ENCODE data around the gene HOXD8. TPM values are rescaled to one million over a fixed set of nuclear protein-coding genes. Genes with fewer than 3 reads are reported as not detected.

HOXD8 gene
- total and polyA plus RNA-seq, 10 of the 15 experiments (the other 5 are each of a cell fraction or from before 2014, with no cell fraction given): not detected

DNA sequence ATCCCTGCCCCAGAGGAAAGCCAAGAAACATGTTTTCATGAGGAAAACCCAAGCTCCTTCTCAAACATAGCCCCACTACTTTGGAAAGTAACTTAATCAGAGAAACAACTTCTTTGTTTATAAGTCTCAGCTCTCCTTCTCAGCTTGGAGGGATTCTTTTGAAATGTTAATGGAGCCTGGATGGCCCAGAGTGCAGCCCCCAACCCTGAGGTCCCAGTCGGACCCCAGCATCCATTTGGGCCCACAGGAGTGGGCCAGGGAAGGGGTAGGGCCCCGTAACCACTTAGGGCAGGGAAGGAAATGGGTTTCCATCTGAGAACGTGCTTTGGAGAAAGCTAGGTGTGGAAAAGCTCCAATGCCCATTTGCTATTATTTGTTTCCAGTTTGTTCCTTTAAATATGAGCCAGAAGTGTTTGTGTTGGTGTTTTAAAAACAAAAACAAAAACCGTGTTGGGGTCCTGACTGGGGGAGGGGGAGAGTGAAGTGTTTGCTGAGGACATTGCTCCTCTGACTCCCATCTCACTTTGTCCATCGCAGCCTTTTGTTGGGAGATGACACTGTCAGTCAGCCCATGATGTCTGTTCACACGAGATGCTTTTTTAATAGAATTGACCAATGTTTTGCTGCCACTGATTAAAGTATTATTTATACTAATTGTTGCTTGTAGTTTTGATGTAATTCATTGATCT, 26.0 kb downstream of the HOXD8 start:
- 6% methylated on average over 6 of the region's 6 CpGs for WGBS (ENCODE audit: insufficient coverage, insufficient replicate concordance, low lambda C conversion rate, missing lambda C conversion rate)
- Histone ChIP-seq H3K4me3 (no peak overlapping the region), H3K27ac (ENCODE audit: control insufficient read depth, insufficient read depth) (no peak overlapping the region), H3K4me1 (ENCODE audit: control insufficient read depth, insufficient read depth, low read length) (no peaks in the 10 kb centered on the region), H4K20me1 (ENCODE audit: control insufficient read depth, insufficient read depth) (no peaks in the 10 kb centered on the region), H2AFZ (ENCODE audit: control insufficient read depth, low read depth, low read length) (no peak overlapping the region), H3K36me3 (ENCODE audit: control insufficient read depth in 2 of 2, insufficient read depth in 2 of 2, low read length in 1 of 2) (no peaks in the 10 kb centered on the region), H3K27me3 (replicated peaks in 1 of 2; ENCODE audit: control insufficient read depth in 2 of 2, insufficient read depth in 2 of 2, low read length in 1 of 2) (peaks cover 4 to 40% of the 10 kb centered on the region in 2 experiments), H3K79me2 (ENCODE audit: control insufficient read depth, insufficient read depth, low read length) (no peaks in the 10 kb centered on the region), H3K9ac (ENCODE audit: control insufficient read depth, insufficient read depth, low read length) (no peak overlapping the region), H3K9me3 (replicated peaks; ENCODE audit: control insufficient read depth, insufficient read depth, low read length) (no peaks in the 10 kb centered on the region; the same call in 2 of the 3 replicates), H3K4me2 (ENCODE audit: control insufficient read depth, insufficient read depth) (no peak overlapping the region)
- ChIA-PET CTCF (interaction anchor here (0.6 to 2.7 kb wide), 2 partner anchors 300 to 302 kb away, joined by 3 to 7 read pairs; no protein-coding TSS in a partner anchor), POLR2A (no interaction called here), SMC1A (ENCODE audit: uncharacterized antibody, unreplicated experiment) (interaction anchor here (0.8 to 1.3 kb wide), 2 partner anchors 481 to 497 kb away, joined by 3 read pairs; no protein-coding TSS in a partner anchor), RAD21 (ENCODE audit: unreplicated experiment) (interaction anchor here (1.5 kb wide), 1 partner anchor 398 kb away, joined by 3 read pairs; no protein-coding TSS in a partner anchor)
- DNase-seq (ENCODE audit: low read depth, low spot score): no peak
- no peak for FAIRE-seq
- intact Hi-C loops (cut with micrococcal nuclease; ENCODE audit: unreplicated experiment): no loop called here
- TF ChIP-seq HCFC1 (IDR thresholded peaks at IDR 0.05; ENCODE audit: low read length): no peak
- ATAC-seq: no peak
- in situ Hi-C loops (cut with MboI): no loop called here
- no TSS peak for BruUV-seq (replicated peaks)

DNA sequence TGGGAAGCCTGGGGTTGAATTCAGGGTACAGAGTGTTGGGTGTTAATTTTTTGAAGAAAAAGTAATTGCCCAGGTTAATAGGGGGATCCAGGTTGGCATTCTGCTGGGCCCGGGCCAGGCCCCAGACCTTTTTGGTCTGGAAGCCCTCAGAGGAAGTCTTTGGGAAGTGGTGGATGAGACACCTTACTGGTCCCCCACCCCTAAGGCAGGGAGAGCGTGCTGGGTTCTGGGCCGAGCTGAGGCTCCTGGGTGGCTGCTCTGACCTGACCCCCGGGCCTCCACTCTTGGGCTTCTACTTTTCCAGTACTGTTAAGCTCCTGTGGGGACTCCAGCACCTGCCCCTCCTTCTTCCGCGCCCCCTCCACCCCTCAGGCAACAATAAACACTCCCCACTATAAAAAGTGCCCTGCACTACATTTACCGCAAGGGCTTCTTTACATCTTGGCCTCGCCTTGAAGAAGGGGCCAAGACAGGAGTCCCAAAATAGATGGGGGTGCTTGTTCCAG, 26.8 kb downstream of the HOXD8 start:
- ChIA-PET POLR2A (no interaction called here), CTCF (interaction anchor here (2.7 kb wide), 1 partner anchor 299 kb away, joined by 7 read pairs; no protein-coding TSS in a partner anchor), RAD21 (ENCODE audit: unreplicated experiment) (no interaction called here), SMC1A (ENCODE audit: uncharacterized antibody, unreplicated experiment) (no interaction called here)
- Histone ChIP-seq H3K79me2 (ENCODE audit: control insufficient read depth, insufficient read depth, low read length) (no peaks in the 10 kb centered on the region), H3K27ac (ENCODE audit: control insufficient read depth, insufficient read depth) (no peak overlapping the region), H3K9ac (ENCODE audit: control insufficient read depth, insufficient read depth, low read length) (no peak overlapping the region), H3K4me2 (ENCODE audit: control insufficient read depth, insufficient read depth) (no peak overlapping the region), H3K36me3 (ENCODE audit: control insufficient read depth in 2 of 2, insufficient read depth in 2 of 2, low read length in 1 of 2) (no peaks in the 10 kb centered on the region), H3K4me1 (ENCODE audit: control insufficient read depth, insufficient read depth, low read length) (no peaks in the 10 kb centered on the region), H3K9me3 (replicated peaks; ENCODE audit: control insufficient read depth, insufficient read depth, low read length) (no peaks in the 10 kb centered on the region; the same call in 2 of the 3 replicates), H2AFZ (ENCODE audit: control insufficient read depth, low read depth, low read length) (no peak overlapping the region), H4K20me1 (ENCODE audit: control insufficient read depth, insufficient read depth) (no peaks in the 10 kb centered on the region), H3K27me3 (replicated peaks in 1 of 2; ENCODE audit: control insufficient read depth in 2 of 2, insufficient read depth in 2 of 2, low read length in 1 of 2) (peaks cover 3 to 35% of the 10 kb centered on the region in 2 experiments), H3K4me3 (no peak overlapping the region)
- no peak for DNase-seq (ENCODE audit: low read depth, low spot score)
- 9% methylated on average over 8 of the region's 8 CpGs for WGBS (ENCODE audit: insufficient coverage, insufficient replicate concordance, low lambda C conversion rate, missing lambda C conversion rate)
- intact Hi-C loops (cut with micrococcal nuclease; ENCODE audit: unreplicated experiment): no loop called here
- BruUV-seq (replicated peaks): no TSS peak
- in situ Hi-C loops (cut with MboI): no loop called here
- no peak for FAIRE-seq
- ATAC-seq: no peak
- TF ChIP-seq JUNB (IDR thresholded peaks at IDR 0.05): no peak
- TF ChIP-seq, protein P1, sequence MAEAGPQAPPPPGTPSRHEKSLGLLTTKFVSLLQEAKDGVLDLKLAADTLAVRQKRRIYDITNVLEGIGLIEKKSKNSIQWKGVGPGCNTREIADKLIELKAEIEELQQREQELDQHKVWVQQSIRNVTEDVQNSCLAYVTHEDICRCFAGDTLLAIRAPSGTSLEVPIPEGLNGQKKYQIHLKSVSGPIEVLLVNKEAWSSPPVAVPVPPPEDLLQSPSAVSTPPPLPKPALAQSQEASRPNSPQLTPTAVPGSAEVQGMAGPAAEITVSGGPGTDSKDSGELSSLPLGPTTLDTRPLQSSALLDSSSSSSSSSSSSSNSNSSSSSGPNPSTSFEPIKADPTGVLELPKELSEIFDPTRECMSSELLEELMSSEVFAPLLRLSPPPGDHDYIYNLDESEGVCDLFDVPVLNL (IDR thresholded peaks at IDR 0.05; ENCODE audit: low read depth, low read length): no peak
- TF ChIP-seq, protein P2, sequence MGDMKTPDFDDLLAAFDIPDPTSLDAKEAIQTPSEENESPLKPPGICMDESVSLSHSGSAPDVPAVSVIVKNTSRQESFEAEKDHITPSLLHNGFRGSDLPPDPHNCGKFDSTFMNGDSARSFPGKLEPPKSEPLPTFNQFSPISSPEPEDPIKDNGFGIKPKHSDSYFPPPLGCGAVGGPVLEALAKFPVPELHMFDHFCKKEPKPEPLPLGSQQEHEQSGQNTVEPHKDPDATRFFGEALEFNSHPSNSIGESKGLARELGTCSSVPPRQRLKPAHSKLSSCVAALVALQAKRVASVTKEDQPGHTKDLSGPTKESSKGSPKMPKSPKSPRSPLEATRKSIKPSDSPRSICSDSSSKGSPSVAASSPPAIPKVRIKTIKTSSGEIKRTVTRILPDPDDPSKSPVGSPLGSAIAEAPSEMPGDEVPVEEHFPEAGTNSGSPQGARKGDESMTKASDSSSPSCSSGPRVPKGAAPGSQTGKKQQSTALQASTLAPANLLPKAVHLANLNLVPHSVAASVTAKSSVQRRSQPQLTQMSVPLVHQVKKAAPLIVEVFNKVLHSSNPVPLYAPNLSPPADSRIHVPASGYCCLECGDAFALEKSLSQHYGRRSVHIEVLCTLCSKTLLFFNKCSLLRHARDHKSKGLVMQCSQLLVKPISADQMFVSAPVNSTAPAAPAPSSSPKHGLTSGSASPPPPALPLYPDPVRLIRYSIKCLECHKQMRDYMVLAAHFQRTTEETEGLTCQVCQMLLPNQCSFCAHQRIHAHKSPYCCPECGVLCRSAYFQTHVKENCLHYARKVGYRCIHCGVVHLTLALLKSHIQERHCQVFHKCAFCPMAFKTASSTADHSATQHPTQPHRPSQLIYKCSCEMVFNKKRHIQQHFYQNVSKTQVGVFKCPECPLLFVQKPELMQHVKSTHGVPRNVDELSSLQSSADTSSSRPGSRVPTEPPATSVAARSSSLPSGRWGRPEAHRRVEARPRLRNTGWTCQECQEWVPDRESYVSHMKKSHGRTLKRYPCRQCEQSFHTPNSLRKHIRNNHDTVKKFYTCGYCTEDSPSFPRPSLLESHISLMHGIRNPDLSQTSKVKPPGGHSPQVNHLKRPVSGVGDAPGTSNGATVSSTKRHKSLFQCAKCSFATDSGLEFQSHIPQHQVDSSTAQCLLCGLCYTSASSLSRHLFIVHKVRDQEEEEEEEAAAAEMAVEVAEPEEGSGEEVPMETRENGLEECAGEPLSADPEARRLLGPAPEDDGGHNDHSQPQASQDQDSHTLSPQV (IDR thresholded peaks at IDR 0.05): no peak
- TF ChIP-seq SMAD1 (IDR thresholded peaks at IDR 0.05; ENCODE audit: low read depth, partially characterized antibody): no peak
- no peak for TF ChIP-seq SPI1 (IDR thresholded peaks at IDR 0.05; ENCODE audit: borderline replicate concordance, insufficient read depth, low read depth, low read length)
- TF ChIP-seq CHD4 (IDR thresholded peaks at IDR 0.05): no peak
- TF ChIP-seq EP300 (IDR thresholded peaks at IDR 0.05; ENCODE audit: borderline replicate concordance in 1 of 2, control insufficient read depth in 1 of 2, low read depth in 2 of 2, low read length in 2 of 2): no peak
